IMR-90 (cell line): ENCODE measurements around the gene PDE8B. TPM values are rescaled to one million over a fixed set of nuclear protein-coding genes. Genes with fewer than 3 reads are reported as not detected.

Source experiments
- ATAC-seq: fragments of 200-7000 bp; cut with Tn5 transposase; 2 replicates; pipeline ENCODE4 v1.9.1; 2020; ENCODE audit warnings: low read depth, mild to moderate bottlenecking, moderate library complexity
- BruUV-seq: library from RNA; stranded (reverse); fragments of 400-500 nt; replicated peaks from 2 replicates; lab custom pipeline; 2021; lab: Mats Ljungman, UMichigan
- CTCF ChIA-PET: fragments of 300-600 bp; formaldehyde crosslinking; extraction: SDS; loops from one replicate; lab custom pipeline; 2021; ENCODE audit warnings: antibody characterized with exemption; lab: Yijun Ruan, JAX
- POLR2A ChIA-PET: fragments of 300-600 bp; sonication (Branson Sonifier 250); formaldehyde crosslinking; loops from one replicate; lab custom pipeline; 2022; ENCODE audit warnings: antibody characterized with exemption; ENCODE audit not compliant: unreplicated experiment; lab: Charles Lee
- DNase-seq: peaks from one replicate; pipeline ENCODE4 v3.0.0; 2013
- H2AFZ ChIP-seq: replicated peaks from 2 replicates; pipeline ENCODE3; 2013; ENCODE audit warnings: low read length, mild to moderate bottlenecking; ENCODE audit not compliant: poor library complexity
- H2AK5ac ChIP-seq: 2 replicates; pipeline ENCODE4 v1.6.1; 2013; ENCODE audit warnings: low read depth, low read length, inconsistent platforms
- H2AK9ac ChIP-seq: replicated peaks from 2 replicates; pipeline ENCODE3; 2013; ENCODE audit warnings: mild to moderate bottlenecking, low read depth, low read length, moderate library complexity; ENCODE audit not compliant: poor library complexity
- H2BK120ac ChIP-seq: 2 replicates; pipeline ENCODE4 v1.6.1; 2013; ENCODE audit warnings: low read depth, low read length, inconsistent platforms
- H2BK15ac ChIP-seq: 3 replicates; pipeline ENCODE4 v1.6.1; 2013; ENCODE audit warnings: low read depth, low read length, inconsistent platforms
- H2BK20ac ChIP-seq: 2 replicates; pipeline ENCODE4 v1.6.1; 2013; ENCODE audit warnings: low read depth, mild to moderate bottlenecking, inconsistent platforms, low read length, moderate library complexity
- H2BK5ac ChIP-seq: 2 replicates; pipeline ENCODE4 v1.6.1; 2013; ENCODE audit warnings: mild to moderate bottlenecking, low read depth, low read length, inconsistent platforms; ENCODE audit not compliant: poor library complexity, severe bottlenecking
- H3K14ac ChIP-seq: replicated peaks from 2 replicates; pipeline ENCODE4 v1.6.1; 2013; ENCODE audit warnings: low read depth, low read length, inconsistent platforms
- H3K18ac ChIP-seq: 2 replicates; pipeline ENCODE4 v1.6.1; 2013; ENCODE audit warnings: low read depth, low read length, control low read depth
- H3K23ac ChIP-seq: 2 replicates; pipeline ENCODE4 v1.6.1; 2013; ENCODE audit warnings: low read depth, low read length, inconsistent platforms
- H3K27ac ChIP-seq: 2 replicates; pipeline ENCODE4 v1.5.1; 2013; ENCODE audit warnings: mild to moderate bottlenecking, control low read depth, low read length; ENCODE audit not compliant: insufficient read depth
- H3K27me3 ChIP-seq: 2 replicates; pipeline ENCODE4 v1.6.1; 2013; ENCODE audit warnings: low read length; ENCODE audit not compliant: control insufficient read depth, insufficient read depth
- H3K36me3 ChIP-seq: 2 replicates; pipeline ENCODE4 v1.6.1; 2013; ENCODE audit warnings: low read length, mixed read lengths; ENCODE audit not compliant: control insufficient read depth, insufficient read depth
- H3K4ac ChIP-seq: 2 replicates; pipeline ENCODE4 v1.6.1; 2013; ENCODE audit warnings: low read depth, low read length, inconsistent platforms
- H3K4me1 ChIP-seq: 2 replicates; pipeline ENCODE4 v1.6.1; 2013; ENCODE audit warnings: low read length, mixed read lengths; ENCODE audit not compliant: control insufficient read depth, insufficient read depth
- H3K4me2 ChIP-seq: 2 replicates; pipeline ENCODE4 v1.6.1; 2013; ENCODE audit warnings: low read depth, mild to moderate bottlenecking, control low read depth, low read length, moderate library complexity
- H3K4me3 ChIP-seq: 2 replicates; pipeline ENCODE4 v1.5.1; 2013; ENCODE audit warnings: low read depth, mild to moderate bottlenecking, control low read depth, low read length, moderate library complexity; ENCODE audit not compliant: insufficient read depth
- H3K56ac ChIP-seq: 2 replicates; pipeline ENCODE4 v1.6.1; 2013; ENCODE audit warnings: low read length, inconsistent platforms; ENCODE audit not compliant: insufficient read depth; ENCODE audit errors: extremely low read depth
- H3K79me1 ChIP-seq, 2 experiments: 2 replicates each; pipeline ENCODE4 v1.6.1; 2013; ENCODE audit warnings: low read length in 2 of 2, inconsistent platforms in 1 of 2, low read depth in 1 of 2
- H3K9ac ChIP-seq: 2 replicates; pipeline ENCODE4 v1.6.1; 2013; ENCODE audit warnings: low read depth, low read length, control low read depth
- H3K9me1 ChIP-seq: 2 replicates; pipeline ENCODE4 v1.6.1; 2013; ENCODE audit warnings: low read length, inconsistent platforms; ENCODE audit not compliant: insufficient read depth
- H3K9me3 ChIP-seq: 2 replicates; pipeline ENCODE4 v1.6.1; 2013; ENCODE audit warnings: low read length; ENCODE audit not compliant: control insufficient read depth, insufficient read depth
- H4K20me1 ChIP-seq: 2 replicates; pipeline ENCODE4 v1.6.1; 2013; ENCODE audit warnings: low read length, inconsistent platforms; ENCODE audit not compliant: insufficient read depth
- H4K5ac ChIP-seq: 2 replicates; pipeline ENCODE4 v1.6.1; 2013; ENCODE audit warnings: mild to moderate bottlenecking, low read depth, low read length, control low read depth
- H4K8ac ChIP-seq, 2 experiments: 2 replicates each; pipeline ENCODE4 v1.6.1; 2013; ENCODE audit warnings: low read depth in 2 of 2, low read length in 2 of 2, control low read depth in 1 of 2, inconsistent platforms in 1 of 2
- H4K91ac ChIP-seq: 2 replicates; pipeline ENCODE4 v1.6.1; 2013; ENCODE audit warnings: low read depth, low read length, inconsistent platforms; ENCODE audit not compliant: insufficient read depth
- BHLHE40 ChIP-seq: fragments of 150-350 bp; IDR thresholded peaks from 2 replicates; pipeline ENCODE4 v1.6.1; 2016; ENCODE audit warnings: mild to moderate bottlenecking, low read depth, low read length
- FOS ChIP-seq: fragments of 150-350 bp; IDR thresholded peaks from 2 replicates; pipeline ENCODE4 v1.6.1; 2016; ENCODE audit warnings: low read depth, low read length
- MAFK ChIP-seq: IDR thresholded peaks from 2 replicates; pipeline ENCODE4 v1.6.1; 2012; ENCODE audit warnings: low read depth, low read length, improper control_type of control experiment
- MAZ ChIP-seq: IDR thresholded peaks from 2 replicates; pipeline ENCODE4 v1.6.1; 2012; ENCODE audit warnings: low read depth, mild to moderate bottlenecking, low read length, improper control_type of control experiment, moderate library complexity, borderline replicate concordance
- MXI1 ChIP-seq: IDR thresholded peaks from 2 replicates; pipeline ENCODE4 v1.6.1; 2012; ENCODE audit warnings: low read depth, mild to moderate bottlenecking, low read length, moderate library complexity, borderline replicate concordance
- NFE2L2 ChIP-seq: fragments of 150-350 bp; IDR thresholded peaks from 2 replicates; pipeline ENCODE4 v1.6.1; 2016; ENCODE audit warnings: low read depth, mild to moderate bottlenecking, low read length
- POLR2A ChIP-seq: IDR thresholded peaks from 2 replicates; pipeline ENCODE4 v1.6.1; 2012; ENCODE audit warnings: mild to moderate bottlenecking, low read depth, low read length
- RAD21 ChIP-seq: IDR thresholded peaks from 2 replicates; pipeline ENCODE4 v1.6.1; 2012; ENCODE audit warnings: low read length, improper control_type of control experiment
- RCOR1 ChIP-seq: IDR thresholded peaks from 2 replicates; pipeline ENCODE4 v1.6.1; 2012; ENCODE audit warnings: mild to moderate bottlenecking, low read length, improper control_type of control experiment; ENCODE audit not compliant: insufficient replicate concordance
- RFX5 ChIP-seq: IDR thresholded peaks from 2 replicates; pipeline ENCODE4 v1.8.0; 2012; ENCODE audit warnings: low read depth, mild to moderate bottlenecking, low read length, moderate library complexity
- SMC3 ChIP-seq: fragments of 150-350 bp; IDR thresholded peaks from 2 replicates; pipeline ENCODE4 v1.6.1; 2016; ENCODE audit warnings: low read depth, mild to moderate bottlenecking, antibody characterized with exemption, low read length, moderate library complexity
- WGBS, 2 experiments: methylation state at CpG; one replicate each; pipeline versions ENCODE4 v1.1.5 to v1.1.7; 2013; ENCODE audit warnings: missing lambda C conversion rate in 2 of 2; ENCODE audit not compliant: insufficient read length in 1 of 2; ENCODE audit errors: extremely low coverage in 2 of 2; 5-methylcytosine and 5-hydroxymethylcytosine counted together
- dilution Hi-C: fragments of 300-500 bp; cut with HindIII; formaldehyde crosslinking; loops from one replicate; pipeline ENCODE4 v1.14.3; 2018; ENCODE audit warnings: low sequenced_read_pairs; ENCODE audit not compliant: unreplicated experiment
- in situ Hi-C: fragments of 300-500 bp; cut with MboI; formaldehyde crosslinking; loops from 3 replicates; pipeline ENCODE4 v1.14.3; 2019; ENCODE audit warnings: low sequenced_read_pairs, inconsistent platforms, mixed read lengths
- intact Hi-C: fragments of 100-400 bp; cut with micrococcal nuclease; formaldehyde crosslinking; loops from 2 replicates; pipeline ENCODE4 v1.10.0; 2022
- polyA plus RNA-seq, 3 experiments: library from polyadenylated mRNA; depleted of rRNA; stranded (reverse); fragments of >200 nt; gene quantifications; 2 replicates each; pipeline ENCODE4 v1.2.3, GENCODE V29; 2012; ENCODE audit warnings: low replicate concordance in 1 of 3
- total RNA-seq: library from RNA; depleted of rRNA; stranded (reverse); fragments of >200 nt; gene quantifications from 2 replicates; pipeline ENCODE4 v1.2.3, GENCODE V29; 2012
- TF ChIP-seq, protein P1 (sequence below): conservative IDR thresholded peaks from 2 replicates; pipeline ENCODE4 v1.5.1; 2012; ENCODE audit warnings: mild to moderate bottlenecking, low read depth, low read length, improper control_type of control experiment
- TF ChIP-seq, protein P2 (sequence below): fragments of 150-350 bp; IDR thresholded peaks from 2 replicates; pipeline ENCODE4 v1.6.1; 2017; ENCODE audit warnings: mild to moderate bottlenecking, antibody characterized with exemption, low read length, low read depth

The PDE8B gene
- total and polyA plus RNA-seq, 2 of the 4 experiments (the other 2 are of a cell fraction) = under 0.01 to 0.03 TPM

DNA sequence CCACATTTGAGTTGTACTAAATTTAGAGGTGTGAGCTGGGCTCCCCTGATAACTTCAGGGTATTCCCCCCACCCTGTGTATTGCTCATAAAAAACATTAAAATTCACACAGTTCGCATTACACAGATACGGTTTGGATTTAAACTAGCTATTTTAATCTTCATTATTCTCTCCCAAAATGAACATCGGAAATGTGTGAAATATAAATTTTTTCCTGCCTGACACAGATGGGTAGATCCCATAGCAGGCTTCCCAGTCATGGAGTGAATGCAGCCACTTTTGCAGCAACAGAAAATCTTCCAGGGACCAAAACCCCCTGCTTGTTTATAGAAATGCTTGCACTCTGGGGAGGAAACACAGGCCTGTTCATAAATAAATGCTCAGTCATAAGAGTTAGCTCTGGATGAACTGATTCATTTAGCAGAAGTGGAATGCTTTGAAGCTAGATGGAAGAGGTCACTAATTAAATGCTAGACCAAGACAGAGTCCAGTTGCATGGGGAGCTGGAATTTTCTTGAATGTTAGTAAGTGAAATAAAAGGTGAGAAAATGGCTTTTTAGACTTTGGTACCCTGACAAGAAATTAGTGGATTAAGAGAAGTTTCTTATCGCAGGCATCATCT is 115.6 kb downstream of the PDE8B start:
- Histone ChIP-seq H3K18ac (no peak overlapping the region), H3K23ac (no peak overlapping the region), H3K36me3 (no peaks in the 10 kb centered on the region), H3K9ac (no peak overlapping the region), H3K14ac (no peak overlapping the region), H3K4me3 (no peak overlapping the region), H3K4me1 (no peaks in the 10 kb centered on the region), H4K91ac (no peak overlapping the region), H3K27ac (no peak overlapping the region), H3K56ac (no peak overlapping the region), H2BK5ac (no peak overlapping the region), H4K8ac (no peak overlapping the region), H2AK5ac (no peak overlapping the region), H2BK15ac (no peak overlapping the region), H3K4ac (no peak overlapping the region), H2BK120ac (no peak overlapping the region), H3K4me2 (no peak overlapping the region), H3K27me3 (peaks cover 11% of the 10 kb centered on the region), H3K79me1 (no peaks in the 10 kb centered on the region), H2AFZ (no peak overlapping the region), H2AK9ac (no peak overlapping the region), H4K20me1 (no peaks in the 10 kb centered on the region), H3K9me1 (no peaks in the 10 kb centered on the region), H4K5ac (no peak overlapping the region), H2BK20ac (no peak overlapping the region), H3K9me3 (no peaks in the 10 kb centered on the region)
- in situ Hi-C loops = no loop called here
- POLR2A ChIA-PET = no interaction called here
- CTCF ChIA-PET = no interaction called here
- WGBS, 2 experiments = no CpG with 5 or more reads among the region's 4 CpGs
- TF ChIP-seq NFE2L2 = no peak
- TF ChIP-seq, protein P1, sequence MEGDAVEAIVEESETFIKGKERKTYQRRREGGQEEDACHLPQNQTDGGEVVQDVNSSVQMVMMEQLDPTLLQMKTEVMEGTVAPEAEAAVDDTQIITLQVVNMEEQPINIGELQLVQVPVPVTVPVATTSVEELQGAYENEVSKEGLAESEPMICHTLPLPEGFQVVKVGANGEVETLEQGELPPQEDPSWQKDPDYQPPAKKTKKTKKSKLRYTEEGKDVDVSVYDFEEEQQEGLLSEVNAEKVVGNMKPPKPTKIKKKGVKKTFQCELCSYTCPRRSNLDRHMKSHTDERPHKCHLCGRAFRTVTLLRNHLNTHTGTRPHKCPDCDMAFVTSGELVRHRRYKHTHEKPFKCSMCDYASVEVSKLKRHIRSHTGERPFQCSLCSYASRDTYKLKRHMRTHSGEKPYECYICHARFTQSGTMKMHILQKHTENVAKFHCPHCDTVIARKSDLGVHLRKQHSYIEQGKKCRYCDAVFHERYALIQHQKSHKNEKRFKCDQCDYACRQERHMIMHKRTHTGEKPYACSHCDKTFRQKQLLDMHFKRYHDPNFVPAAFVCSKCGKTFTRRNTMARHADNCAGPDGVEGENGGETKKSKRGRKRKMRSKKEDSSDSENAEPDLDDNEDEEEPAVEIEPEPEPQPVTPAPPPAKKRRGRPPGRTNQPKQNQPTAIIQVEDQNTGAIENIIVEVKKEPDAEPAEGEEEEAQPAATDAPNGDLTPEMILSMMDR = no peak
- TF ChIP-seq FOS = no peak
- TF ChIP-seq MXI1 = no peak
- no peak for TF ChIP-seq SMC3
- TF ChIP-seq MAZ = no peak
- no peak for TF ChIP-seq POLR2A
- TF ChIP-seq RCOR1 = no peak
- TF ChIP-seq, protein P2, sequence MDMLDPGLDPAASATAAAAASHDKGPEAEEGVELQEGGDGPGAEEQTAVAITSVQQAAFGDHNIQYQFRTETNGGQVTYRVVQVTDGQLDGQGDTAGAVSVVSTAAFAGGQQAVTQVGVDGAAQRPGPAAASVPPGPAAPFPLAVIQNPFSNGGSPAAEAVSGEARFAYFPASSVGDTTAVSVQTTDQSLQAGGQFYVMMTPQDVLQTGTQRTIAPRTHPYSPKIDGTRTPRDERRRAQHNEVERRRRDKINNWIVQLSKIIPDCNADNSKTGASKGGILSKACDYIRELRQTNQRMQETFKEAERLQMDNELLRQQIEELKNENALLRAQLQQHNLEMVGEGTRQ = no peak
- no peak for TF ChIP-seq MAFK
- no peak for TF ChIP-seq RAD21
- no peak for TF ChIP-seq RFX5
- TF ChIP-seq BHLHE40 = no peak
- no TSS peak for BruUV-seq
- dilution Hi-C loops = no loop called here
- intact Hi-C loops = no loop called here
- ATAC-seq (no peak), DNase-seq (no peak)
